T-helper 2 cell treated with Interferon-gamma antibody and Interleukin-4, amounts not matched to agents 5 μg/mL and 100 μg/mL, for 36 hours (primary cell): ENCODE data around the gene HS3ST1.

Experiments used
- DNase-seq: peaks from one replicate; pipeline ENCODE4 v3.0.0; 2021; ENCODE audit warnings: low spot score
- H3K27ac Mint-ChIP-seq: one replicate; pipeline ENCODE4 v1.8.0; 2021; ENCODE audit warnings: mild to moderate bottlenecking, mixed read lengths
- H3K27me3 Mint-ChIP-seq: one replicate; pipeline ENCODE4 v1.8.0; 2021; ENCODE audit warnings: low read depth, mixed read lengths
- H3K36me3 Mint-ChIP-seq: one replicate; pipeline ENCODE4 v1.8.0; 2021; ENCODE audit warnings: low read depth, mixed read lengths
- H3K4me1 Mint-ChIP-seq: one replicate; pipeline ENCODE4 v1.8.0; 2021; ENCODE audit warnings: low read depth, mixed read lengths
- H3K4me3 Mint-ChIP-seq: one replicate; pipeline ENCODE4 v1.8.0; 2022; ENCODE audit warnings: mild to moderate bottlenecking, moderate library complexity, mixed read lengths
- H3K9me3 Mint-ChIP-seq: one replicate; pipeline ENCODE4 v1.8.0; 2021; ENCODE audit warnings: mixed read lengths

HS3ST1 gene

DNA sequence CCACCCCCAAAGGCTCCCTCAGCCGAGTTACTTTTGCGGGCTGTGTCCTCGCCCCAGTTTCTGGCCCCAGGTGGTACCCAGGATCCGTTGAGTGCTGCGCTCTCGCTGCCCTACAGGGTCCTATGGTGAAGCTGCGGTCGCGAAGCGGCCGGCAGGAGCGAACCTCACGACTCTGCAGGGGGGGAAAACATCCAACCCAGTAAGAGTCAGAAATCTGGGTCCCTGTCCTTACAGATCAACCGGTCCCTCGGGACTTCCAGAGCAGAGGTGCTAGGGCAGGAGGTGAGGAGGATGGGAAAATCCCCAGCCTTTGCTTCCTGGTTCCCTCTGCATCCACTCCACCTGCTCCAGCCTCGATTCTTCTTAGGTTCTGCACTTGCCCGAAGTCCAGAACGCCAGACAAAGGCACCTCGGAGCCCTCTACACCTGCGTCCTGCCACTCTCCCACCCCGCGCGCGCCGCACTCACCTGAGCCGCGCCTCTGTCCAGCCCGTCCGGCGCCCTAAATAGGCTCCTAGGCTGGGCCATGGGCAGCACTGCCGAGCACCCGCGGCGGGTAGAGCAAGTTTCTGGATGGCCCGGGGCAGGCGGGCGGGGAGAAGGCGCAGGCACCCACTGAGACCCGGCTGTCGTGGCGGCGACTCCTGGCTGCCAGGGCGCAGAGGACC is at the start of gene HS3ST1:
TSS of gene HS3ST1 (minus strand) at position 664 of the 668 bp plus-strand sequence. CDS start 28,889 bp downstream, outside the sequence.
- Mint-ChIP-seq H3K9me3 (no peaks in the 10 kb centered on the region), H3K4me3 (peak within 1 kb of the TSS; percentile 67), H3K4me1 (peaks cover 8% of the 10 kb centered on the region), H3K27me3 (peaks cover 65% of the 10 kb centered on the region), H3K36me3 (no peaks in the 10 kb centered on the region), H3K27ac (no peak within 1 kb of the TSS)
- no peak for DNase-seq

DNA sequence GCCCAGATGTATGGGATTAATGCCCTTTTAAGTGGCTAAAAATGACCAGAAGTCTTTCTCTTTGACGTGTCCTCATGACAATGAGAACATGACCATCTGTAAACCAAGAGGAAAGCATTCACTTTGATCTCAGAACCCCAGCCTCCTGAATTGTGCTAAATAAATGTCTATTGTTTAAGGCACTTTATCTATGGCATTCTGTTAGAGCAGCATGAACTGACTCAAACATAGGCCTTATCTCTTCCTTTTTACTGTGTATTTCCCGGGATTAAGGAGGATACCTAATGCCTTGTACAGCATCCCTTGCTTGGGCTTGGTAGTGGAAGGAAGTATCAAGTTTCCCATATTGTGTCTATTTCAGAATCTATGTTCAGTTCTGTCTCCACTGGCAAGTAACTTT is 47.2 kb upstream of the HS3ST1 start:
- peaks cover 23% of the 10 kb centered on the region for H3K4me1 Mint-ChIP-seq
- H3K27ac Mint-ChIP-seq: no peak overlapping the region
- DNase-seq: no peak
- peaks cover 18% of the 10 kb centered on the region for H3K9me3 Mint-ChIP-seq
- no peak overlapping the region for H3K4me3 Mint-ChIP-seq
- peaks cover 13% of the 10 kb centered on the region for H3K27me3 Mint-ChIP-seq
- H3K36me3 Mint-ChIP-seq: peaks cover 6% of the 10 kb centered on the region

GRCh38 chr4:11474146-11474545 is 45.5 kb upstream of the HS3ST1 start:
- H3K27me3 Mint-ChIP-seq: peaks cover 13% of the 10 kb centered on the region
- no peak for DNase-seq
- H3K9me3 Mint-ChIP-seq: peaks cover 14% of the 10 kb centered on the region
- peaks cover 6% of the 10 kb centered on the region for H3K36me3 Mint-ChIP-seq
- H3K27ac Mint-ChIP-seq: no peak overlapping the region
- H3K4me1 Mint-ChIP-seq: peaks cover 35% of the 10 kb centered on the region
- H3K4me3 Mint-ChIP-seq: no peak overlapping the region

- Mint-ChIP-seq H3K4me3 (peak overlapping the region; percentile 59), H3K27ac (peak overlapping the region; percentile 77)
Measured at GRCh38 chr4:11472535-11472934, 43.8 kb upstream of the HS3ST1 start.

GRCh38 chr4:11471618-11472017 is 42.9 kb upstream of the HS3ST1 start:
- Mint-ChIP-seq H3K9me3 (peaks cover 3% of the 10 kb centered on the region), H3K27me3 (peaks cover 9% of the 10 kb centered on the region), H3K27ac (peak overlapping the region; percentile 95), H3K36me3 (peaks cover 6% of the 10 kb centered on the region), H3K4me1 (peaks cover 40% of the 10 kb centered on the region), H3K4me3 (peak overlapping the region; percentile 78)
- DNase-seq: peak; percentile 56

More at GRCh38 chr4:11472535-11472934, 43.8 kb upstream of the HS3ST1 start:
- no peak for DNase-seq
- H3K36me3 Mint-ChIP-seq: peaks cover 6% of the 10 kb centered on the region
- peaks cover 7% of the 10 kb centered on the region for H3K9me3 Mint-ChIP-seq
- H3K27me3 Mint-ChIP-seq: peaks cover 9% of the 10 kb centered on the region
- peaks cover 37% of the 10 kb centered on the region for H3K4me1 Mint-ChIP-seq

GRCh38 chr4:11471046-11471441 is 42.4 kb upstream of the HS3ST1 start:
- DNase-seq: no peak
- Mint-ChIP-seq H3K4me3 (peak overlapping the region; percentile 72), H3K9me3 (peaks cover 3% of the 10 kb centered on the region), H3K27ac (peak overlapping the region; percentile 71), H3K27me3 (peaks cover 9% of the 10 kb centered on the region), H3K36me3 (peaks cover 6% of the 10 kb centered on the region), H3K4me1 (peaks cover 40% of the 10 kb centered on the region)

- Mint-ChIP-seq H3K9me3 (peaks cover 3% of the 10 kb centered on the region), H3K27ac (peak overlapping the region; percentile 71), H3K4me1 (peaks cover 37% of the 10 kb centered on the region), H3K4me3 (peak overlapping the region; percentile 72), H3K36me3 (peaks cover 6% of the 10 kb centered on the region), H3K27me3 (peaks cover 9% of the 10 kb centered on the region)
- no peak for DNase-seq
Measured at GRCh38 chr4:11470438-11471045, 41.8 kb upstream of the HS3ST1 start.

DNA sequence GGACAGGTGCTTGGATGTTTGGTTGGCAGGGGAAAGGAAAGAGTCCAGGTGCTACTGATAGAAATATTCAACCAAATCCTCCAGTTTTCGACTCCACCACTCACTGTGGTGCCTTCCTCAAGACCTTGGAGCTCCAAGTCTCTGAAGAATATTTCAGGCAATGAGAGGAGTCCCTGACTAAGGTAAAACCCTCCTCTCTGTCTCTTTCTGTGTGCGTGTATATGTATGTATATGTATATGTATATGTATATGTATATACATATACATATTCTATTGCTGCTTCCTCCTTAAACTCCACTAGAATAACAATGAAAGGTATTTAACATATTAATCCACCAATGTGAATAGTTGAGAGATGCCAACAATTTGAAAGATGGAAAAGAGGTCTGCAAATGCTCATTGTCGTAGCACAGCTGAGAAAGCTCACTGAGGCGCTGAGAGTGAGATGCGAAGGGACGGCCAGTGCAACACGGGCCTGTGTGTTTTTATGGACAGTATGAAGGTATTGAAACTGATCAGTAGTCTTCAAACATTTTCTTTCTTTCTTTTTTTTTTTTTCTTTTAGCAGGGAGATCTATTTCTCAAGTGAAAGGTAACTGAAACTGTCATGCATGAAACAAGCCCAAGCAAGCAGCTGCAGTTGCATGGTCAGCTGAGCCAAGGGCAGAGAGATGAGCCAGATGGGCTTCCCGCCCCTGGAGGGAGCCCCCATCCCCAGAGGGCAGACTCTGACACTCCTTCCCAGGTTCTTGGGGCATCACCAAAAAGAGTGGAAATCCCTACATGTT is 41.1 kb upstream of the HS3ST1 start:
- Mint-ChIP-seq H3K9me3 (peaks cover 3% of the 10 kb centered on the region), H3K4me3 (peak overlapping the region; percentile 72), H3K27ac (peak overlapping the region; percentile 71), H3K36me3 (peaks cover 6% of the 10 kb centered on the region), H3K4me1 (peaks cover 34% of the 10 kb centered on the region), H3K27me3 (peaks cover 11% of the 10 kb centered on the region)
- no peak for DNase-seq

DNA sequence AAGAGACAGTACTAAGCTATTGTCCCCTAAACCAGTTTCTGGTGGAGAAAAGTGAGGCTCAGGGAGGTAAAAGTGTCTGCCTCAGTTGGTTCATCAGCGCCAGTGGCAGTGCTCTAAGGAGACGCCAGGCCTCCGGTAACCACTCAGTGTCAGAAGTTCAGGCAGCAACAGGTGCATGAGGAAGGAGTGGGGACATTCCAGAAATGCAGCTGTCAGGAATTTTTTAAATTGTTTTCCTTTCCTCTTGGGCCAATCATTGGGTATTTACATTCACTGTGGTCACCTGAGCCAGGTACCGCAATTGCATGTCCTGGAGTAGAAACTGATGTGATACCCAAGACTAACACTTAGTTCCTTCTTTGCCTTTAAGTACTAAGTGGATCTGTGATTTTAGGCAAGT is 40.2 kb upstream of the HS3ST1 start:
- Mint-ChIP-seq H3K36me3 (peaks cover 6% of the 10 kb centered on the region), H3K4me1 (peaks cover 34% of the 10 kb centered on the region), H3K9me3 (peaks cover 3% of the 10 kb centered on the region), H3K27ac (no peak overlapping the region), H3K4me3 (no peak overlapping the region), H3K27me3 (peaks cover 15% of the 10 kb centered on the region)
- DNase-seq: no peak

DNA sequence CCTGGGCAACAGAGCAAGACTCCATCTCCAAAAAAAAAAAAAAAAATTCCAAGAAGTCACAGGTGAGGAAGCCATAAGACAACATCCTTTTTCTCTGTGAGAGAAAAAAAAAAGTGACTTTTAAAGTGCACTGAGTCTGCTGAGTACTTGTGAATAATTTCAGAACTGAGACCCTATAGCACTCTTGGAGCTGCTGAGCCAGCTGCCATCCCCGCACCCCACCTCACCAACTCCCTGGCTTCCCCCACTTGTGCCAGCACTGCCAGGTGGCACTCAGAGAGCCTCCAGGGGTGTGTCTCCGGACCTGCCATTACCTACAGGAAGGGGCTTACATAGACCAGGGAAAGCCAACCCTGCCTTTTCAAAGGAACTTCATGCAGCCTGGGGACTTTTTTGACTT is 39.2 kb upstream of the HS3ST1 start:
- H3K27ac Mint-ChIP-seq: no peak overlapping the region

GRCh38 chr4:11463707-11464106 is 35.0 kb upstream of the HS3ST1 start:
- peaks cover 24% of the 10 kb centered on the region for H3K9me3 Mint-ChIP-seq
- H3K27ac Mint-ChIP-seq: no peak overlapping the region
- peaks cover 34% of the 10 kb centered on the region for H3K27me3 Mint-ChIP-seq
- DNase-seq: no peak
- H3K4me3 Mint-ChIP-seq: no peak overlapping the region
- peaks cover 5% of the 10 kb centered on the region for H3K4me1 Mint-ChIP-seq
- H3K36me3 Mint-ChIP-seq: no peaks in the 10 kb centered on the region

More for the DNA sequence above, 39.2 kb upstream of the HS3ST1 start:
- Mint-ChIP-seq H3K27me3 (peaks cover 16% of the 10 kb centered on the region), H3K36me3 (peaks cover 6% of the 10 kb centered on the region), H3K4me1 (peaks cover 32% of the 10 kb centered on the region), H3K9me3 (peaks cover 3% of the 10 kb centered on the region), H3K4me3 (no peak overlapping the region)
- DNase-seq: no peak

DNA sequence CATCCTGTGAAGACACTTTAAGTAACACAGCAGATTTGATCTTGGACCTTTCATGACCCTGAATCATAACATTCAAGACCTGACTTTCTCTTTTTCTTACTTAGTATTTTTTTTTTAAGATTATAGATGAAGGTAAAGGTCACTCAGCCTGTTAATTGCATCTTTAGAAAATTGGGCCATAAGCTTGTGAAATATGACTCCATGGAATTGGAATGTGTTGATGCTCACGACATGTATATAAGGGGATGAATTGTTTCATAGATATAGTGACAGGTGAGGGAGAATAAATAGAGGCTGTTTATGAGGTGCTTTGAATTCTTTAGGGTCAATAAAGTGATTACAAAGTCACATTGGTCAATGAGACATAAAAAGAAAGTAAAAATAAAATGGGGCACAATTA is 27.7 kb upstream of the HS3ST1 start:
- DNase-seq: no peak
- Mint-ChIP-seq H3K27me3 (peaks cover 16% of the 10 kb centered on the region), H3K4me1 (peaks cover 6% of the 10 kb centered on the region), H3K4me3 (no peak overlapping the region), H3K9me3 (peaks cover 15% of the 10 kb centered on the region), H3K27ac (no peak overlapping the region), H3K36me3 (no peaks in the 10 kb centered on the region)

GRCh38 chr4:11455201-11455835 is 26.6 kb upstream of the HS3ST1 start:
- H3K4me1 Mint-ChIP-seq: peaks cover 6% of the 10 kb centered on the region
- peaks cover 13% of the 10 kb centered on the region for H3K27me3 Mint-ChIP-seq
- H3K36me3 Mint-ChIP-seq: no peaks in the 10 kb centered on the region
- no peak overlapping the region for H3K27ac Mint-ChIP-seq
- no peak overlapping the region for H3K4me3 Mint-ChIP-seq
- H3K9me3 Mint-ChIP-seq: peaks cover 7% of the 10 kb centered on the region
- no peak for DNase-seq

GRCh38 chr4:11451716-11452115 is 23.0 kb upstream of the HS3ST1 start:
- H3K4me1 Mint-ChIP-seq: peaks cover 6% of the 10 kb centered on the region
- H3K27me3 Mint-ChIP-seq: peaks cover 14% of the 10 kb centered on the region
- no peaks in the 10 kb centered on the region for H3K36me3 Mint-ChIP-seq
- H3K4me3 Mint-ChIP-seq: no peak overlapping the region
- H3K9me3 Mint-ChIP-seq: no peaks in the 10 kb centered on the region
- no peak for DNase-seq
- no peak overlapping the region for H3K27ac Mint-ChIP-seq
